MV-4-11 (cell line): ENCODE results near the gene ZNF23.

ENCODE experiments used
- DNase-seq: peaks from one replicate; lab custom pipeline; 2025; lab: John Stamatoyannopoulos, UW

The ZNF23 gene

GRCh38 chr16:71467810-71468209, 5.8 kb upstream of the ZNF23 start:
- DNase-seq: peak; percentile 5

DNA sequence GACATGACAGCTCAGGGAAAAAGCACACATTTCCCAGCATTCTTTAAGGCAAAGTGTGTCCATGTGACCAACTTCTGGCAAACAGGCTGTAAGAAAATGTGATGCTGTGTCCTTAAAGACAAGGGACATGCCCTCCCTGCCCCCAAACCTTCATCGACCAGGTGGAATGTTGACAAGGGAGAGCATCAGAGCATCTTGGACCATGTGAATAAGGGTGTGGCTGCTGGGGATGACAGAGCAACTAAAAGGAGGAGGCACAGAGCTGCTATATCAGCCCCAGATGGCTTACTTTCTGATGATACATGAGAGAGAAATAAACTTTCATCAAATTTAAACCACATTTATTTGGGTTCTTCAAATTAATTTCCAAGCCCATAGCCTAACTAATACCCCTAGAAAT, 2.2 kb upstream of the ZNF23 start:
- DNase-seq: no peak

- DNase-seq: no peak
Observed at GRCh38 chr16:71460941-71461340, 1.1 kb downstream of the ZNF23 start.

GRCh38 chr16:71460236-71460635, 1.8 kb downstream of the ZNF23 start:
- DNase-seq: no peak

- DNase-seq: no peak
Observed at GRCh38 chr16:71459510-71459909, 2.5 kb downstream of the ZNF23 start.

DNA sequence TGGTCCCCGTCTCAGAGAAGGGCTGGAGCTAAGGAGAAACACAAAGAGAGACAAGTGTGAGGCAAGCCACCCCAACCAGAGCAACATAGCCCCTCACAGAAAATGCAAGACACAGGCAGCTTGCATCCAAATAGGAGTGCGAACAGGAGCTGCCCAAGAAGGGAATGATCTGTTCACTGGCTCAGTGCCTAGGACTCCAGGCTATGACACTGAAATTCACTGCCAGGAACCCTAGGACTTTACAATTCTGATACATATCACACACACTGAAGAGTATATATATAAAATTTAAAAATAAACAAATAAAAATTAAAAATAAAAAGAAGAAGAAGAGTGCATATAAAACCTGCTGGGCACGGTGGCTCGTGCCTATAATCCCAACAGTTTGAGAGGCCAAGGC, 5.2 kb downstream of the ZNF23 start:
- DNase-seq: no peak

DNA sequence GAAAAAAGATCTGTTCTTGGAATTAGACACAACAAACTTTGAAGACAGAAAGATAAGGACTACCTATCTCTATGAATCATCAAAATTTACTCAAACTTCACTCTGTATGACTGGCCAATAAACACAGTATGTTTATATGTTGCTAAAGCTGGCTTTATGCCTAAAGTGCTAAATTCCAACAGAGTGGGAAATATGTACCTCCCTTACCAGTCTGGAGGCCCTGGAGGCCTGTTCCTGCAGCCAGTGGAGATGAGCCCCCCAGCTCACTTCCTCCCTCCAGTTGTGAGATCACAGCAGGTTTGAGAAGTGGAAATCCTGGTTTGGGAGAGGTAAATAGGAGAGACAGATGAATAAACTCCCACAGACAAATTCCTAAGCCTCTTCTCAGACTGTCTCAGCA, 9.0 kb downstream of the ZNF23 start:
- DNase-seq: no peak

- no peak for DNase-seq
Observed at GRCh38 chr16:71449020-71449419, 13.0 kb downstream of the ZNF23 start.

DNA sequence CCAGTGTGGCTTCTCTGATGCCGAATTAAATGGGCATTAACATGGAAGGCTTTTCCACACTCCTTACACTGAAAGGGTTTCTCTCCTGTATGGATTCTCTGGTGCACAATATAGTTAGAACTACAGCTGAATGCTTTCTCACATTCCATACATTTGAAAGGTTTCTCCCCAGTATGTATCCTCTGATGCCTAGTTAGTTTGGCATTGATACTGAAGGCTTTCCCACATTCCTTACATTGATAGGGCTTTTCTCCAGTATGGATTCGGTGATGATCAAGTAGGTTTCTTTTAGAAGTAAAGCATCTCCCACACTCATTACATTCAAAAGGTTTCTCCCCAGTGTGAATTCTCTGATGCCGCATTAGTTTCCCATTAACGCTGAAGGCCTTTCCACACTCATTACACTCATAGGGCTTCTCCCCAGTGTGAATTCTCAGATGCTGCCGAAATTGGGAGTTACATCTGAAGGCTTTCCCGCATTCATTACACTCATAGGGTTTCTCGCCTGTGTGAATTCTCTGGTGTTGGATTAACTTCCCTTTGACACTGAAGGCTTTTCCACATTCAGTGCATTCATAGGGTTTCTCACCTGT, 13.7 kb downstream of the ZNF23 start:
- DNase-seq: no peak

- no peak for DNase-seq
Observed at GRCh38 chr16:71443714-71444113, 18.3 kb downstream of the ZNF23 start.

- DNase-seq: no peak
Observed at GRCh38 chr16:71442051-71442440, 20.0 kb downstream of the ZNF23 start, which contains the start of gene TLE7. Gene TLE7 (minus strand): TSS chr16:71442054. CDS start chr16:71433324, 8,730 bp downstream.

GRCh38 chr16:71441348-71442050, 20.5 kb downstream of the ZNF23 start:
- no peak for DNase-seq

DNA sequence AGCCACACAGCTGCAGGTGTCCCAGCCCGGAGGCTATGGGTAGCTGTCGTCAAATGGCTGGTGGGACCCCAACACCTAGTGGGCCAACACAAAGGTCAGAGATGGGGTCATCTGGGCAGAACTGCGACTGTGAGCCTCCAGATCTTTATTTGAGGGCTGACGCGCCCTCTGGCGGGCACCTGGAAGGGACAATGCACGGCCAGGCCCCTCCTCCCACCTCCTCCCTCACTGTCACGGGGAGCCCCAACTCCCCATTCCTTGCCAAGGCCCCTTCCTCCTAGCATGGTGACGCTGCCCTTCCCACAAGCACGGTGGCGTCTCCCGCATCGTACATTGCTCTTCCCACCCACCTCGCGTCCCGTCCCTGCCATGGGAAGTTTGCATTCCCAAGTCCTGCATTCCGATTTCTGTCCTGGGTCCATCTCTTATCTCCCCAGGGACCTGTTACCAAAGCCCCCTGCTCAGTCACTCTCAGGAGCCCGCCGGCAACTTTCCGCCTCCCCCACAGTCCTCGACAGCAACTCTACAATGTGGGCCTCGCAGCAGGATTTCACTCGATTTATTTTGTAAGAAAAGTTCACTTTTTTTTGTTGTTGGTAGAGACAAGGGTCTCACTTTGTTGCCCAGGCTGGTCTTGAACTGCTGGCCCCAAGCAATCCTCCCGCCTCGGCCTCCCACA, 21.2 kb downstream of the ZNF23 start:
- no peak for DNase-seq

DNA sequence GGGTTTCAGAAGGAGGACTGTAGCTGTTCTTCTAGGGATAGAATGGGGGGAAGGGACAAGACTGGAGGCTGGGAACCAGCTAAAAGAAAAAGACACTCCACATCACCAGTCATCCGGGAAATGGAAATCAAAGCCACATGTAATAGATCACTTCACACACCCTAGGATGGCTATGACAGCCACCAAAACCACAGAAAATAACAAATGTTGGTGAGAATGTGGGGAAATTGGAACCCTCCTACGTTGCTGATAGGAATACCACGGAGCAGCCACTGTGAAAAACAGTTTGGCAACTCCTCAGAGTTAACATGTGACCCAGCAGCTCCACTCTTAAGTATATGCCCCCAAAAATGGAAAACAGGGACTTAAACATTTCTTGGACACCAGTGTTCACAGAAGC, 22.5 kb downstream of the ZNF23 start:
- no peak for DNase-seq

DNA sequence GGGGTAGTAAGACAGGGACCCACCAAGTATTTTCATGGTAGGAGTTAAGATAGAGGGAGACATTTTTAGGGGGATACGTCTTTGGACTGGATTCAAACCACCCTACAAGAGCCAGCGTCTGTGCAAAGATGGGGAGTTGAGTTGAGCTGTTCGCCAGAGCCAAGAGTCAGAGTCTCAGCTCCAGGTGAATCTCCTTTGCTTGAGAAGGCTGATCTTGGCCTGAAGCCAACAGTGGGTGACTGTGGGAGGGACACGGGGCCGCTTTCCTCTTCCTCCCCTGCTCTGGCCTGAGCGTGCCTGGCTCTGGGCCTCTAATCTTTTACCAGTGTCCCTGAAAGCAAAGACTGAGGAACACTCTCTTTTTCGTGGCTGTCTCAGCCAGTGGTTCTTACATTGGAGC, 25.6 kb downstream of the ZNF23 start:
- DNase-seq: no peak

GRCh38 chr16:71432906-71433305, 29.1 kb downstream of the ZNF23 start:
- no peak for DNase-seq

DNA sequence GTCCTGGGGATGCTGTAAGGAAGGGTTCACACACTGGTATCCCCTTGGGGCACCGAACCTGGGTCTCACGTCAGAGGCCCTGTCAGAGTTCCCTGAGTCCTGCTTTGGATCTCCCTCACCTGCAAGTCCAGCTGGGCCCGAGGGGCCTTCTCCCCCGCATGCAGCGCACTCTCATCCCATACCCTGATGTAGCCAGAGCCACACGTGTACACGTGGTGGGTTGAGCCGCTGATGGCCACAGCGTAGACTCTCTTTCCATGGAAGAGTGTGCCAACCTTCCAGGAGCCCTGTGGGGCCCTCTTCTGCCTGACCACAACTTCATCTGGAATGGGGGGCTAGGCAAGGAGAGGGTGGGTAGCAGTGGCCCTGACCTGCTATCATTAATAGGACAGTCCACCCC, 30.1 kb downstream of the ZNF23 start:
- no peak for DNase-seq

- DNase-seq: no peak
Observed at GRCh38 chr16:71431176-71431575, 30.9 kb downstream of the ZNF23 start.

DNA sequence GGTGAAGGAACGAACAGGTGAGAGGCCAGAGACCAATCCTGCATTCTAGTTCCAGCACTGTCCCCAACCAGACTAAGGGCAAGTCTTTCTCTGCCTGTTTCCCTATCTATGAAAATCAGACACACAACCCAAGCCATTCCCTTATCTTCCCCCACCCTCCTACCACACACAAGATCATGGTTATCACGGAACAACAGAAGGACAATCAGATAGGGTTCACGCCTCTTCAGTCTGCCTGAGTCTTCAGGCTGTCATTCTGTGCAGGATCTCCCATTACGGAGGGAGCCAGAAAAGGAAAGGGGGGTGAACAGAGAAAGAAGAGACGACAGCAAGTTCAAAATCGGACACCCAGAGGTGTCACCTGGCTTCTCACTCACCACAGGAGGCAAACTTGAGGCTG, 31.3 kb downstream of the ZNF23 start:
- DNase-seq: no peak

- no peak for DNase-seq
Observed at GRCh38 chr16:71429581-71429980, 32.5 kb downstream of the ZNF23 start.

DNA sequence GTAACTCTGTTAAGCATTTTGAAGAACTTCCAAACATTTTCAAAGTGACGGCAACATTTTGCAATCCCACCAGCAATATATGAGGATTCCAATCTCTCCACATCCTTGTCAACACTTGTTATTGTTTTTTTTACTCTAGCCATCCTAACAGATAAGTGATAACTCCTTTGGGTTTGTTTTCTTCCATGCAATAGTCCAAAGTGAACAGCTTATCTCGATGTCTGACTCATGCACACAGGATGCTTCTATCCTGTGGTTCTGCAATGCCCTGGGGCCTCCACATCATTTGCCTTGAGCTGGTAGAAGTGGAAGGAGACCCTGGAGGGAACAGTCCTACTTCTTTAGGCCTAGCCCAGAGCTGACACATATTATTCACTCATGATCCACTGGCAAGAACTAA, 33.2 kb downstream of the ZNF23 start:
- no peak for DNase-seq

DNA sequence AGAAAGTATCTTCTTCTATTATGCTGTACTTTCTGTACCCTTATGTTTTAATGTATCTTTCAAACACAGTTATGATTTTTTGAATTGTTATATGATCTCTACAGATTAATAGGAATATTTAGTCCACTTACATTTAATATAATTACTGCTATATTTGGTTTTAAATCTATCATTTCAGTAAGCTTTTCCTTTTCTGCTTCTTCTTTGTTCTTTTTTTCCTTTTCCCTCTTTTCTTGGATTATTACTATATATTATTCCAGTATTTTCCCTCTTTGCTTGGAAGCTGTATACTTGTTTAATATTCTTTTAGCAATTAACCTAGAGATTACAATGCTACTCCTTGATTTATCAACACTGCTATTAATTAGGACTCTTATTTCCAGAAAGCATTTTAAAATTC, 33.7 kb downstream of the ZNF23 start:
- no peak for DNase-seq

GRCh38 chr16:71426880-71427615, 35.0 kb downstream of the ZNF23 start:
- DNase-seq: no peak
